Endothelial cell of umbilical vein (primary cell): Measurements from ENCODE around the gene MFNG.

Experiments
- CTCF ChIP-seq, 2 donors: IDR thresholded peaks; 1 replicate in 1 of 2; 2 replicates in 1 of 2; pipeline ENCODE4 v1.5.1; 2011; ENCODE audit warnings: low read length in 2 of 2, mild to moderate bottlenecking in 2 of 2, moderate library complexity in 2 of 2, control low read depth in 1 of 2, inconsistent platforms in 1 of 2, low read depth in 1 of 2; ENCODE audit not compliant: insufficient read depth in 1 of 2; ENCODE audit errors: extremely low read depth in 1 of 2
- POLR2A ChIP-seq: IDR thresholded peaks from 2 replicates; pipeline ENCODE4 v1.6.1; 2012; ENCODE audit warnings: low read depth, mild to moderate bottlenecking, control low read depth, low read length
- POLR2AphosphoS5 ChIP-seq: IDR thresholded peaks from 2 replicates; pipeline ENCODE4 v1.6.1; 2012; ENCODE audit warnings: low read depth, mild to moderate bottlenecking, control low read depth, low read length, moderate library complexity; ENCODE audit not compliant: insufficient read depth

DNA sequence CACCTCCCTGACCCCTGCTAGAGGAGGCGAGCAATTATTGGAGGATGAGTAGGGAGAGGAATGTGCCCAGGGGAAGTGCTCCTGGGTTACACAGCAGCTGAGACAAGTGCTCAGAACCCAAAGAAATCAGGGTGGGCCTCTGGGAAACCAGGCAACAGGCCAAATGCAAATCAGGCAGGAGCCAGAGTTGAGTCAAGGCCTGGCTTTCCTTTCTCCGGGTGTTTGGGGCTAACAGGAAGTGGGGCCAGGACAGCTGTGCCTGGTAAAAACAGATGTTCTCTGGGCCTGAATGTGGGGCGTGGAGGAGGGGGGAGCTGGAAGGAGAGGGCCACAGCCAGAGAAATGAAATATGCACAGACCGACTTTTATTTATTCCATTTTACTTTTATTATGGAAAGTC, 22.0 kb downstream of the MFNG start:
- TF ChIP-seq CTCF (IDR thresholded peaks at IDR 0.05; ENCODE audit: extremely low read depth in 1 of 2, insufficient read depth in 1 of 2, low read depth in 1 of 2, low read length in 2 of 2) (no peak), POLR2A (no peak), POLR2AphosphoS5 (peak; percentile 37)
